HEK293T (cell line): ENCODE data around the gene CTAG1A.

ENCODE experiments used
- CTCF ChIA-PET: fragments of 350-600 bp; formaldehyde crosslinking; extraction: SDS; loops from one replicate; lab custom pipeline; 2021; ENCODE audit warnings: antibody characterized with exemption, inconsistent platforms; lab: Yijun Ruan, JAX
- POLR2A ChIA-PET: fragments of 350-600 bp; formaldehyde crosslinking; extraction: SDS; loops from one replicate; lab custom pipeline; 2020; ENCODE audit warnings: antibody characterized with exemption, inconsistent platforms; lab: Yijun Ruan, JAX
- DNase-seq: peaks from one replicate; pipeline ENCODE4 v3.0.0; 2012; ENCODE audit warnings: mixed read lengths; ENCODE audit errors: extremely low spot score
- ARNT ChIP-seq: fragments of 450-650 bp; IDR thresholded peaks from 2 replicates; pipeline ENCODE4 v1.6.1; 2017; ENCODE audit warnings: mild to moderate bottlenecking
- BHLHE40 ChIP-seq: fragments of 450-650 bp; IDR thresholded peaks from 2 replicates; pipeline ENCODE4 v1.6.1; 2016; ENCODE audit warnings: mild to moderate bottlenecking, moderate library complexity, borderline replicate concordance
- CTBP1 ChIP-seq: fragments of 450-650 bp; IDR thresholded peaks from 2 replicates; pipeline ENCODE4 v1.6.1; 2016; ENCODE audit warnings: borderline replicate concordance
- ELF4 ChIP-seq: fragments of 450-650 bp; IDR thresholded peaks from 2 replicates; pipeline ENCODE4 v1.6.1; 2017; ENCODE audit warnings: antibody characterized with exemption
- FOXA1 ChIP-seq: fragments of 450-650 bp; IDR thresholded peaks from 2 replicates; pipeline ENCODE4 v1.6.1; 2016; ENCODE audit warnings: mild to moderate bottlenecking
- FOXK2 ChIP-seq: fragments of 450-650 bp; IDR thresholded peaks from 2 replicates; pipeline ENCODE4 v1.6.1; 2016; ENCODE audit warnings: mild to moderate bottlenecking
- FOXM1 ChIP-seq: fragments of 450-650 bp; IDR thresholded peaks from 2 replicates; pipeline ENCODE4 v1.6.1; 2017; ENCODE audit warnings: mild to moderate bottlenecking, borderline replicate concordance
- HDGF ChIP-seq: fragments of 450-650 bp; IDR thresholded peaks from 2 replicates; pipeline ENCODE4 v1.6.1; 2017; ENCODE audit warnings: antibody characterized with exemption, borderline replicate concordance
- L3MBTL2 ChIP-seq: fragments of 450-650 bp; conservative IDR thresholded peaks from 2 replicates; pipeline ENCODE4 v1.6.1; 2016; ENCODE audit warnings: mild to moderate bottlenecking
- LEF1 ChIP-seq: fragments of 450-650 bp; IDR thresholded peaks from 2 replicates; pipeline ENCODE4 v1.6.1; 2017; ENCODE audit warnings: mild to moderate bottlenecking, borderline replicate concordance
- NFRKB ChIP-seq: fragments of 450-650 bp; IDR thresholded peaks from 2 replicates; pipeline ENCODE4 v1.6.1; 2016; ENCODE audit warnings: mild to moderate bottlenecking, moderate library complexity
- SP1 ChIP-seq: fragments of 450-650 bp; IDR thresholded peaks from 2 replicates; pipeline ENCODE4 v1.6.1; 2017
- SUZ12 ChIP-seq: fragments of 450-650 bp; IDR thresholded peaks from 2 replicates; pipeline ENCODE4 v1.6.1; 2016; ENCODE audit warnings: mild to moderate bottlenecking
- TARDBP ChIP-seq: fragments of 450-650 bp; IDR thresholded peaks from 2 replicates; pipeline ENCODE4 v1.6.1; 2016
- ZNF384 ChIP-seq: fragments of 450-650 bp; IDR thresholded peaks from 2 replicates; pipeline ENCODE4 v1.6.1; 2016
- TF ChIP-seq, protein P1 (sequence below): fragments of 450-650 bp; IDR thresholded peaks from 2 replicates; pipeline ENCODE4 v1.6.1; 2016

The CTAG1A gene

DNA sequence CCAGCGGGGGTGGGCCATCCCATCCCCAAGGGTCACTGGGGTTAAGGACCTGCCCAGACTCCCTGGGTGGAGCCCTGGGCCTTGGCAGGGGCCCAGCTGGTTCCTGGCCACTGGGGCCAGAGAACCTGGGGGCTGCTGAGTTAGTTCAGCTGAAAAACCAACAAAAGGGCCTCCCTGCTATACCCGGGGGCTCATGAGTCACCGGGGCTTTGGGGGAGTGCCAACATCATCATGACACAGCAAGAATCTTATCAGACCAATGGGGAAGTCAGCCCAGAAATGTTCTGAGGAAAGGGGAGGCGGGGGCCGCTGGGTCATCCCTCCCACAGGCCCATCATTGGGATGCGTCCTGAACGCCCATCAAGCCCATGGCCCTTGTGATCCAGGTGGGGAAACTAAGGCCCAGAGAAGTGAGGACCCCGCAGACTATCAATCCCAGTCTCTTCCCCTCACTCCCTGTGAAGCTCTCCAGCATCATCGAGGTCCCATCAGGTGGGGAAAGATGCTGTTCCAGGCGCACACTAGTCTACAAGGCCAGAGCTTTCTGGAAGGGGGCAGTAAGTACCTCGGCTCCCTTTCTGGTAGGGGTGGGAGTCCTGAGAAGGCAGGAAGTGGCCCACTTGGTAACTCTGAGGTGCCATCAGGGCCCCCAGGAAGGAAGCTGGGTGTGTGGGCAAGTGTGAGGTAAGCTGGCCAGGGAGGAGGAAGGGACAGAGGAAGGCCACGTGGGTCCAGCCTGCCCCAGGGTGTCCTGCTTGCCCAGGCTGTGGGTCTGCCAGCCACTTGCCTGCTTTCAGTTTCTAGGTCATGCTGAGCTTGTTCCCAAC is 42.8 kb upstream of the CTAG1A start:
- CTCF ChIA-PET: interaction anchor here (0.8 kb wide), 1 partner anchor 15 kb away, joined by 6 read pairs; no protein-coding TSS in a partner anchor
- no peak for DNase-seq

DNA sequence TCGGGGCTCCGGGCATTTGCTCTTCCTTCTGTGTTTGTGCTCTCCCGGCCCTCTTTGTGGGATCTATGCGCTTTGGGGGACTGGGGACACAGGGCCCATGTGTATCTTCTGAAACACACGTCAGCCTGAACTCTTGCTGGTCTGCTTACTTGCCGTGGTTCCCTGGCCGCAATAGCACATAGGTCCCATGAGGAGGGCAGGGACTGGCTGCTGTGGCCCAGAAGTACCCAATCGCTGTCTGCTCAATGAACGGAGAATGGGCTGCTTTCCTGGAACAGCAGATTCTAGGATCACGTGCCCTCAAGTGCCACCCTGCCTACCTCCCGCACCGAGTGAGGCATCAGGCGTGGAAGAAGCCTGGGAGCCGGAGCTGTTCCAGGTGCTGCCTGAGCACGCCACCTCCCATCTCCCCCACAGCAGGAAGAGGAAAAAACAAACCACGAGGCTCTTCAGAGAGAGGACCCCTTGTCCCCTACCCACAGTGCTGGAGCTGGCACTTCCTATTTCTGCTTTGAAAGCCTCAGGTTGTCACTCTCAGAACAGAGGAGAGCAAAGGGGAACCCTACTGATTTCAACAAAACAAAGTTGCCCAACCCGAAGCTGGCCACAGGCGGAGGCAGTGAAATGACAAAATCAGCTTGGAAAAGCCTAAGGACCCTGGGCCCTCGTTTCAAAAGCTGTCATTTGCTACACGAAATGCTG is 42.1 kb upstream of the CTAG1A start:
- ChIA-PET POLR2A (interaction anchor here (1.4 kb wide), 1 partner anchor 144 kb away, joined by 4 read pairs; the partner anchor contains the start of gene RPL10), CTCF (interaction anchor here (0.8 to 1.1 kb wide), 3 partner anchors 9 to 16 kb away, joined by 3 to 14 read pairs (median 6); no protein-coding TSS in a partner anchor)
- DNase-seq: no peak
- TF ChIP-seq, protein P1, sequence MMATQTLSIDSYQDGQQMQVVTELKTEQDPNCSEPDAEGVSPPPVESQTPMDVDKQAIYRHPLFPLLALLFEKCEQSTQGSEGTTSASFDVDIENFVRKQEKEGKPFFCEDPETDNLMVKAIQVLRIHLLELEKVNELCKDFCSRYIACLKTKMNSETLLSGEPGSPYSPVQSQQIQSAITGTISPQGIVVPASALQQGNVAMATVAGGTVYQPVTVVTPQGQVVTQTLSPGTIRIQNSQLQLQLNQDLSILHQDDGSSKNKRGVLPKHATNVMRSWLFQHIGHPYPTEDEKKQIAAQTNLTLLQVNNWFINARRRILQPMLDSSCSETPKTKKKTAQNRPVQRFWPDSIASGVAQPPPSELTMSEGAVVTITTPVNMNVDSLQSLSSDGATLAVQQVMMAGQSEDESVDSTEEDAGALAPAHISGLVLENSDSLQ: no peak
- no peak for TF ChIP-seq CTBP1
- TF ChIP-seq LEF1: no peak
- TF ChIP-seq HDGF: no peak
- TF ChIP-seq NFRKB: no peak
- no peak for TF ChIP-seq SUZ12
- TF ChIP-seq SP1: no peak
- no peak for TF ChIP-seq BHLHE40
- no peak for TF ChIP-seq L3MBTL2
- no peak for TF ChIP-seq ELF4
- no peak for TF ChIP-seq FOXA1
- no peak for TF ChIP-seq TARDBP
- no peak for TF ChIP-seq FOXK2
- no peak for TF ChIP-seq ARNT
- TF ChIP-seq ZNF384: no peak
- TF ChIP-seq FOXM1: no peak

More for the DNA sequence above, 42.8 kb upstream of the CTAG1A start:
- TF ChIP-seq TARDBP (no peak), FOXK2 (no peak), ARNT (no peak), HDGF (no peak), ELF4 (no peak), ZNF384 (no peak), L3MBTL2 (no peak)
- POLR2A ChIA-PET: interaction anchor here (1.0 to 1.4 kb wide), 2 partner anchors 52 to 143 kb away, joined by 3 to 4 read pairs; partner anchors contain the start of gene RPL10

DNA sequence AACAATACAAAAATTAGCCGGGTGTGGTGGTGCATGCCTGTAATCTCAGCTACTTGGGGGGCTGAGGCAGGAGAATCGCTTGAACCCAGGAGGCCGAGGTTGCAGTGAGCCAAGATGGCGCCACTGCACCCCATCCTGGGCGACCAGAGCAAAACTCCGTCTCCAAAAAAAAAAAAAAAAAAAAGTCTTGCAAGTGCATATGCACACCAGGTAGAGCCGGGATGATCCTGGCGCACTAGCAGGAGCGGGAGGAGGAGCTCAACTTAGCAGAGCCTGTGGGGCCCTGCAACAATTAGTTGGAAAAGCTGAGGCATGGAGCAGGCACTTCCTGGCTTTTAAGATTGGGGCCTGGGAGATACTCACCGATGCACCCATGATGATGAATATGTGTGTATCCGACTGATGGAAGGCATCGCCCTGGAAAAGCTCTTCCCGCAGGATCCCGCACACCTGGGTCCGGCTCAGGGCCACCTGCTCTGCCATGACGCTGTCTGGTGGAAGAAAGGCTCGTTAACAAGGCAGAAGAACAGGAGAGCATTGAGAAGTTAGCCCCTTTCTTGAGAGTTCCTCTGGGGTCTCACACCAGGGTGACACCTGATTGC is 39.2 kb upstream of the CTAG1A start:
- no peak for DNase-seq
- ChIA-PET CTCF (interaction anchor here (1.2 kb wide), 1 partner anchor 173 kb away, joined by 5 read pairs; no protein-coding TSS in a partner anchor), POLR2A (interaction anchor here (0.7 kb wide), 1 partner anchor 184 kb away, joined by 3 read pairs; no protein-coding TSS in a partner anchor)
- TF ChIP-seq FOXA1 (no peak), TARDBP (no peak), NFRKB (no peak), FOXK2 (no peak), SP1 (no peak), SUZ12 (no peak), HDGF (no peak), CTBP1 (no peak), BHLHE40 (no peak), ARNT (no peak), L3MBTL2 (no peak), FOXM1 (no peak), LEF1 (no peak), ZNF384 (no peak), ELF4 (no peak)
- TF ChIP-seq, protein P1: no peak

DNA sequence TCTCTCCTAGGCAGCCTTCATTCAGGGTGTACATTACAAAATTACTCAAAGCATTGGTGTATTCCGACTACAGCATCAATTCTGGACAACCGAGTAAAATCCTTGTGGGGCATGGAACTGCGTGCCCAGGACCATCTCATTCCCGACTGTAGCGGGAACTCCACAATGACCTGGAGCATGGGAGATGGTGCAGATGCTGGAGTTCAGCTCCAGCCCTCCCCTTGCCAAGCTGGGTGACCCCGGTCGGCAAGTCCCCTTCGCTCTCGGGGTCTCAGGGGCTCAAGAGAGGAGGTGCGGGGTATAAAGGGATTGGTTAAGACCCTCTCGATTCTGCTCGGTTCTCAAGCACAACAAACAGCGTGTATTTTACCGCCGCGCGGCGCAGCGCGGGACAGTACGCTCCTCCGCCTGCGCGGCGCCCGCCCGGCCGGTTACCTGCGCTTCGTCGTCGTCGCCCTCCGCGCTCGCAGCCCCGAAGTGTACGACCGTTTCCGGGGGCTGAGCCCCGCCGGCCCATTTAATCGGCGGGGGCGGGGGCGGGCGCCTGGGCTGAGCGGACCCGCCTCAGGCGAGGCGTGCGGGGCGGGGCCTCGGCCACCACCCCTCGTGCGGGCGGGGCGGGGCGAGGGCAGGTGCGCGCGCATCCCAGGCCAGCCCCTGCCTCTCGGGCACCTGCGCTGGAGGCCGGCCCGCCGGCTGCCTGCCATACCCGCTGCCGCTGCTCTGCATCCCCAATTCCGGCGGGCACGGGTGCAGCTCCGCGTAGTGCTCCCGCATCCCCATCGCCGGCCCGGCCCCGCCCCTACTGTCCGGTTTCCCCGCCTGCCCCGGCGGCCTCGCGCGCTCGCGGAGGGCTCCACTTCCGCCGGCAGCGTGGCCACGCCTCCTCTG is 38.3 kb upstream of the CTAG1A start, which contains the start of gene G6PD:
Gene G6PD, minus strand, starts transcription at position 493 of the 891 bp plus-strand sequence. CDS start 691 bp downstream, outside the sequence.
- peak; percentile 96 for DNase-seq
- TF ChIP-seq HDGF (no peak), L3MBTL2 (peak; percentile 78)
- ChIA-PET POLR2A (interaction anchor here (0.6 to 1.1 kb wide), 2 partner anchors 135 to 577 kb away, joined by 3 read pairs; no protein-coding TSS in a partner anchor), CTCF (interaction anchor here (1.2 kb wide), 1 partner anchor 174 kb away, joined by 5 read pairs; no protein-coding TSS in a partner anchor)

DNA sequence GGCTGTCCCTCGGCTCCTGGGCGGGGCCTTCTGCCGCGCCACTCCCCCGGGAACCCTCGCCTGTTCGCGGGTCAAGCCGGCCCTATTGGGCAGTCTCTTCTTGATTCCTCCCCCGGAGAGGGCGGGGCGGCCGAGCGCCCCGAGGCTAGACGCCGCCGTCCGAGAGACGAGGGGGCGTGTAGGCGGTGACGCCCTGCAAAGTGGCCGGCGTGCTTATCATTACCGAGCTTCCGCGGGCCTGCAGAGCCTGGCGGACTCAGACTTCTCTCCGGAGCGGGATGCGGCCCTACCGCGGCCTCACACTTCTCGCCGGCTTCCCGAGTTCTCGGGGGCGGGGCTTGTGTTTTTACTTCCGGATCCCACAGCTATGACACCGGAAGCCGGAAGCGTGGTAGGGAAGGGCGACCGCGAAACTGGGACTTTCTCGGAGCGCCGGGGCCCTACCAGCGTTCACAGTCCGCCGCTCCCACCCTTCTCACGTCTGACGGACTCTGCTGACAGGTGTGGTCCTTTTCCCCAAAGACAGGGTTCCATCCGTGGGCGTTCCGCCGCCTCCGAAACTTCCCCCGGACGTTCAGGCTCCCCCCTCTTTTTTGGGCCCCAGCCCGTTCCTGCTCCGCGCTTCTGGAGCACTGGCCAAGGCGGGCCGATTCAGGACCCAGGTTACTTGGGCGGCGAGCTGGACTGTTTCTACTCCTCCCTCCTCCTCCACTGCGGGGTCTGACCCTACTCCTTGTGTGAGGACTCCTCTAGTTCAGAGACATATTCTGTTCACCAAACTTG is 37.5 kb upstream of the CTAG1A start, which contains the start of gene IKBKG:
Gene IKBKG, plus strand, starts transcription at position 376 of the 783 bp plus-strand sequence. CDS start 4,383 bp downstream, outside the sequence.
- ChIA-PET CTCF (no interaction called here), POLR2A (interaction anchor here (0.6 to 1.1 kb wide), 3 partner anchors 135 to 577 kb away, joined by 3 read pairs; no protein-coding TSS in a partner anchor)
- TF ChIP-seq ELF4: peak; percentile 93
- no peak for TF ChIP-seq BHLHE40
- TF ChIP-seq L3MBTL2: peak; percentile 28
- peak; percentile 96 for DNase-seq
